HG03520 (cell line): Measurements from ENCODE around the gene PGLYRP2.

Experiments
- ATAC-seq: cut with Tn5 transposase; IDR thresholded peaks from one replicate; pipeline ENCODE4 v1.9.1; 2021; ENCODE audit warnings: mild to moderate bottlenecking, moderate library complexity; ENCODE audit not compliant: unreplicated experiment

The PGLYRP2 gene

DNA sequence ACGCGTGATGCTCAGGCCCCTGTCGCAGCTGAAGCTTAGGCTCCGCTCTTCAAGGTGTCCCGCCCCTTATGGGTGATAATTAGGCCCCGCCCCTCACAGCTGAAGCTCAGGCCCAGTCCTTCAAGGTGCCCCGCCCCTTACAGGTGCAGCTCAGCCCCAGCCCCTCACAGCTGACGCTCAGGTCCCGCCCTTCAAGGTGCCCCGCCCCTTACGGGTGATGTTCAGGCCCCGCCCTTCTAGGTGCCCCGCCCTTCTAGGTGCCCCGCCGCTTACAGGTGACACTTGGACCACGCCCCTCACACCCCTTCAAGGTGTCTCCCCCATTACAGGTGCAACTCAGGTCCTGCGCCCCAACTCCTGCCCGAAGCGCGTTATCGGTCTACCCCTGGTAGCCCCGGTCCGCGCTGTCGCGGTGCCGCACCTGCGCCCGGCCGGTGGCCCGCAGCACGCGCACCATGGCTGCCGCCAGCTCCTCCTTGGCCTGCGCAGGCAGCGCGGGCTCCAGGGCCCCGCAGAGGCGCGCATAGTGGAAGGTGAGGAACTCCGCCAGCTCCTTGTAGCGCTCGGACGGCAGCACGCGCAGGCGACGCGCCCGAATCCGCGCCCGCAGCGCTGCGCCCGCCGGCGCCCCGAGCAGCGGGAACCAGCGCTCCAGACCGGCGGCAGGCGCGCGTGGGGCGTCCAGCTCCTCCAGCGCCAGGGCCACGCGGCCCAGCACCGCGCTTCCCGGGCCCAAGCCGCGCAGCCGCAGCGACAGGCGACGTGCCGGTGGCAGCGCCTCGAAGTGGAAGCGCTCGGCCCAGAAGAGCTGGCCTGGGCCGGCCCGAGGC, 22.2 kb downstream of the PGLYRP2 start:
- no peak for ATAC-seq

DNA sequence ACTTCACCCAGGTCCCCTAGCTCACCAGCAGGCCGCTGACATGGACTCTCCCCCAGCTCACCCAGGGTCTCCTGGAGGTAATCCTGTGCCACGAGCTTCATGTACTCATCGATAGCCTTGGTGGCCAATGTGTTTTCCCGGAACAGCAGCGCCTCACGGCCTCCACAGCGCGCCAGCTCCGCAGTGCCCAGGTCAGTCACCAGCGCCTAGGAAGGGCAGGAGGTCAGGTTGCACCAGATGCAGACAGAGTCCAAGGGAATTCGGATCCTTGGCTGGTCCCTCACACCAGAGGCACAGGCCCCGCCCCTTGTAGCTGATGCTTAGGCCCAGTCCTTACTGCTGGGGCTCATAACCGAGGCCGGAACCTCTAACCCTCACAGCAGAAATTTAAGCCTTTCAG, 22.9 kb downstream of the PGLYRP2 start:
- no peak for ATAC-seq

DNA sequence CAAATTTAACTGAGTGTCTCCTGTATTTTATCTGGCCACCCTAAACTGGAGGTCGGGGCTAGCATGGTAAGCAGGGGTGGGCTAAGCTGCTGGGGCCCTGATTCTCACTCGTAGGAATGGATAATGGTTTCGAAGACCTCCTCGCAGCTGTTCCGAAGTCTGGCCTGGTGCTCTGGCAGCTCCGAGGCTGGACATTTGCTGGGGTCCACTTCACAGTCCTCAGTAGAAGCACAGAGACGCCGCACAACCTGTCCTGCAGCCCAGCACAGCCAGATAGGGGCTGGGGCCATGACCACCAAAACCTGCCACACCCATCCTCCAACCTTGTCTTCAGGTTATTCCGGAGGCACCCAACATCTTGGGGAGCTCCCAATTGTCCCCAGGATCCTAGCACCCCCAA, 23.3 kb downstream of the PGLYRP2 start:
- ATAC-seq, result no peak

DNA sequence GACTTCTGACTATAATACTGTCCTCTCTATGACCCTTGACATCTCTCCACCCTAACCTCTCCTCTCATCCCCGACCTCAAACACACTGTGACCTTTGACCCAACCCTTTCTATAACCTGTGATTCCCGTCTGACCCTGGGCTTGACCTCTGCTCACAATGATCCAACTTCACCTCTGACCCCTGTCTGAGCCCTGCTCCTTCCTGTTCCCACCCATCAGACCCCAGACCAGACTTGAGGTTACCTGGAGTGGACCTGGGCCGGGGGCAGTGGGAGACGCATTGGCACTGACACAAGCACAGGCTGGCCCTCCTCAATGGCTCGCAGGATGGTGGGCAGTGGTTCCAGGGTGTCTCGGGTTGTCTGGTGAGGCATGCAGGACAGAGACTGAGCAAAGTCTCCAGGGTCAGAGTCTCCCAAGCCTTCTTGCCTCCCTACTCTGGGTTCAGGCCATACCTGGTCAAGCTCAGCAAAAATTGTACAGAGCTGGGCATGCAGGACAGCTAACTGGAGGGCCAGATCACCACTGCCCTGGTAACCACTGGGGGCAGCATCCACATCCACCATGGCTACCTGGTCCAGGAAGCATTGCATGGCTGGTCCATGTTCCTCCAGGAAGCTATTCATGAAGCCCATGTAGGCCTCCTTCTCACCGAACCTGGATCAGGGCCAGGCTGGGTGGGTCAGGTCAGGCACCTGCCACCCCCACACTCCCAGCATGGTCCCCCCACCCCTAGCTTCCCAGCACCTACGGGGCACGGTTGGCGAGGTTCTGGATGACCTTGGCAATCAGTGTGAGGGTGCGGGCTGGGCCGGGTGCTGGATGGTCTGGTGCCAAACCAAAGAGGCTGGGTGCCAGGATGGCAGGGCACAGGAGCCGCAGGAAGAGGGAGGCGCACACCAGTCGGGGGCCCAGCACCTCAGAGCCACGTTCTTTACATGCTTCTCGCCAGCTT, 25.1 kb downstream of the PGLYRP2 start:
- ATAC-seq, result no peak

DNA sequence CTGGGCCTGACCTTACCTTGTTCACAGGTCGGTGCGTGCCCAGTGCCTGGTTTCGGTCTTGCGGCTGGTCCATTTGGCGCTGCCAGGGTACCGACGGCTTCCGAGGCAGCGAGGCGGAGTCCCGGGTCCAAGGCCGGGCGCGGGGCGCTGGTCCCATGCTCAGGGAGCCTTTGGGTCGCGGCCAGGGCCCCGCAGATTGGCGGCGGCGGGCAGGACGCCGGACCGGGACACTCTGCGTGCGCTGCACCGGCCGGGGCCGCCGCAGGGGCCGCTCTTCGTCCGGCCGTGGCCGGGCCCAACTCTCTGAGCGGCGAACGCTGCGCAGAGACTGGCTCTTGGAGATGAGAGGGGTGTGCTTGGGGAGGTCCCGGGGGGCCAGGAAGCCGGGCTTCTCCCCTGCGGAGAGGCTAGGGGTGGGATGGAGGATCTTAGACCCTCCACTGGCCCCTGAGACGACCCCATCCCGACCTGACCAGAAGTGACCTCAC, 26.2 kb downstream of the PGLYRP2 start:
- ATAC-seq, result no peak

DNA sequence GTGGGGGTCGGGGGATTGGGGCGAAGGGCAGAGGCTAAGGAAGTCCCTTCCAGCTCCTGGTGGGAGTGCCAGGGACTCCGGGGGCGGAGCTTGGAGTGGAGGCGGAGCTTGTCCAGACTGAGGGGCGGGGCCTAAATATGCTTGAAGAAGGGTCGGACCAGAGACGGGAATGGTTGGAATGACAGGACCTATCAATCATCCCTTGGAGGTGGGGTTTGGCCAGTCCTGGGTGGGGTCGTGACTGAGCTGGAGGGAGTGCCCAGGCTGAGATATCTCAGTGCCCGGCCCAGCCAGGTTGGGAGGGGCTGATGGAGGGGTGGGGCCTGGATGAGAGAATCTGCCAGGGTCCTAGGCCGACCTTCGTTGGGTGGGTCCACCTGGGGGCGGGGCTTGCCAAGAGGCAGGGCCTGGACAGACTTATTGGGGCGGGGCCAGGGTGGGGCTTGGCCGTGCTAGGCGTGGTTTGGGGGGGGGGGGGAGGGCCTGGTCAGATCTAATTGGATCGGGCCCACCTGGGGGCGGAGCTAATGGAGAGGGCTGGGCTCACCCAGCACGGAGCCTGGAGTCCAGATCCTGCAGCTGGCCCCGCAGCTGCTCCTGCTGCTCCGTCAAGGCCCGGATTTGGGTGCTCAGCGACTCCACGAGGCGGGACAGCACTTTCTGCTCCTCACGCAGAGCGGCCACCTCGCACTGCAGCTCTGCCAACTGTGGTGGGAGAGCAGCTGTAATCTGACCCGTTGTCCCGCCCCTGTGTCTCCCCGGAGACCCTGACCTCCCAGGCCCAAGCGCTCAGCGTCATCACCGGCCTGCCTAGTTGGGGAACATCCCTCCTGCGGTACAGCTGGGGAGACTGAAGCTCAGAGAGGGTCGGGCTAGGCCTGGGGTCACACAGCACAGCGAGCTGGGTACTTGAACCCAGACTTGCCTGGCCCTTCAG, 26.9 kb downstream of the PGLYRP2 start:
- no peak for ATAC-seq

DNA sequence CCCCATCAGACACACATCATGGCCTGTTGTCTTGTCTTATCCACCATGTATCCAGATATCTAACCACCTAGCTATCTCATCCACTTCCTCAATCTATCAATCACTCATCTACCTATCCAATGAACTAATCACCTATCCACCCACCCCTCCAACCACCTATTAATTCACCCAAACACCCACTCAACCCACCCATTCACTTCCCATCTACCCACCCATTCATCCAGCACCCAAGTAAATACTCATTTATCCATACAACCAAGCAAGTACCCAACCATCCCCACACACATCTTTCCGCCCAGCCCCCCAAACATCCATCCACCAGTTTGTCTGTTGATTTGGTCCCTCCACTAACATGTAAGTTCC, 28.8 kb downstream of the PGLYRP2 start:
- ATAC-seq, result no peak

DNA sequence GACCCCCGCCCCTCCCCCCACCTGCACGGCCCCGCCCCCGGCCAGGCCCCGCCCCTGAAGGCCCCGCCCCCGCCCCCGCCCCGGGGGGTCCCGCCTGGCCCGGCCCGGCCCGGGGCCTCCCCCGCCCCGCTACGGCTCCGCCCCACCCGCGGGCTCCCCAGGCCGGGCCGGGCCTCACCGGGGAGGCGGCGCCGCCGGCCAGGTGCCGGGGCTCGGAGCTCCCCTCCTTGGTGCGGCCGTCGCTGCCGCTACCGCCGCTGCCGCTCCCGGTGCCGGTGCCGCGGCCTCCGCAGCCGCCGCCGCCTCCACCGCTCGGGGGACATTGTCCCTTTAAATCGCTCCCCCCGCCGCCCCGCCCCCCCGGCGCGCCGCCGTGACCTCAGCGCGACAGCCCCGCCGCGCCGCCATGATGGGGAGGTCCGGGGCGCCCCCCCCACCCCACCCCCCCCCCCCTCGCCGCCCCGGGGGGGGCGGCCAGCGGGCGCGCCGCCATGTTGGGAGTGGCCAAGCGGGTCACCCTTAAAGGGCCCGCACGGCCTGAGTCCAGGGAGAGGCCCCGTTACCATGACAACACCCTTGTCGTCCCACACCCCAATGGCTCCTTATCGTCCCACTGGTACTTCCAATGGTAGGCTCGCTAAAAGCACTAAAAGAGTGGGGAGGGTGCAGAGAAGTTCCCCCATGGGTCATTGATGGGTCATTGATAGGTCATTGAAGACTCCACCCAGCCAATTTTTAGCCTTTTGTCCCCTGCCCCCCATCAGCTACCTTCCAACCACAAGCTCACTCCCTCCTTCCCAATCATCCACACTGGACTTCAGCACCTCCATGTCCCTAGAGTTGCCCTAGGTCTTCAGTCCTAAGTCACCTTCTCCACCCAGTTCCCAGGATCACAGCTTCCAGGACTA, 29.4 kb downstream of the PGLYRP2 start, which contains the start of gene WIZ:
Gene WIZ (minus strand): TSS at position 337 of the 908 bp plus-strand sequence. CDS start 1,649 bp downstream, outside the sequence.
- no peak for ATAC-seq

DNA sequence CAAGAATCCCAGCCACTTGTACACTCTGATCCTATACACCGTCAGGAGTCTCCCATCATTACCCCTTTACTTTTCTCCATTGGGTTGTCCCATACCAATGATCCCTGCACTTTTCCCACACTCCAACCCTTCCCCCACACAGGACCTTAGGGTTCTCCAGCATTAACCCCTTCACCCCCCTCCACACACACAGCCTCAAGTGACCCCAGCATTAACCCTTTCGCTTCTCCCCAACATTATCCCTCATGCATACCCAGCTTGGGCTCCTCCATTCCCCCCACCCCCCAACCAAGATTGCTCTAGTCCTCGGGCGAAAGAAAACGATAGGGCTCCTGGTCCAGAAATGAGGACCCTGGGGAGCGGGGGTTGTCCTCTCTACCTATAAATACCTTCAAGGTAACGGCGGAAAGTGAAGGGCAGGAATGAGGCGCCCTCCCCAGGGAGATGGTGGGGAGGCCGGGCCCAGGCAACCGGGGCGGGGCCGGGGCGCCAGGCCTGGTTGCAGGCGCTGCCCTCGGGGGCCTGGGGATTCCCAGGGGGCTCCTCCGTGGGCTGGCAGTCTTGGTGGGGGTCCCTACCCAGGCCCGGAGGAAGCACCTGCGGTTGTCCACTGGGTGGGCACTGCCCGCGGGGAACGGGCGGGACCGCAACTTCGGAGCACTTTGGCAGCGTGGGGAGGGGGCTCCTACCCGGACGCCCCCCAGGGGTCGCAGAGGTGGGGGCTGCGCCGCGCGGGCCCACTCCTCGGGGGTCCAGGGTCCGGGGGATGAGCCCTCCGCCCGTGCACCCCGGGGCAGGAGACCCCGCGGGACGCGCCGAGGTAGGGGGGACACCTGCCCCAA, 30.3 kb downstream of the PGLYRP2 start:
- ATAC-seq, result no peak

DNA sequence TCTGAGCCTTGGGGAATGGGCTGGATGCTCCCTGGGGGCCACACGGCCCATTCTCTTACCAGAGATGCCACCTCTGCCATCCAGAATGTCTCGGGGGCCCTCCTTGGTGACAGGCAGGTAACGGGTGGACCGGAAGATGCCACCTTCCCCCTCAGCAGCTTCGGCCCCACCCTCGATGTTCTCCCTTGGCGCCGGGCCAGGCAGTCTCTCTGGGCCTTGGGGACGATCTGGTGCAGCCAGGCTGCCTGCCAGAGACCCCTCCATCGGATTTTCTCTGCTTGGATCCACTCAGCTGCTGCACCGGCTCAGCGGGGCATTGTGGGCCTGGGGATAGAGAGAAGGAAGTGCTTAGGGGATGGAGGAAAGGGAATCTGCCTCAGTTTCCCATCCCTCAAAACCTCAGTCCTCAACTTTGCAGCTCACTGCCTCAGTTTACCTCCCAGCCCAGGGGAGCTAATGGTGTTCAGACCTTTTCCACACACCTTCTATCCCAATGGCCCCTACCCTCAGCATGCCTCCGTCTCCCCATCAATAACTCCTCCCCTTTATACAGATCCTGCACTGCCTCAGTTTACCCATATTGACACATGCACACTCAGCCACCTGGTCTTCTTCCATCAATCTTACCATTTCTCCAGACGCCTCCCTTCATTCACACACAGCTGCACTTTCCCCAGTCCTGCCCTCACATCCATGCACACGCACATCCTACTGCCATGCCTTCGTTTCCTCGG, 31.1 kb downstream of the PGLYRP2 start:
- ATAC-seq, result no peak

DNA sequence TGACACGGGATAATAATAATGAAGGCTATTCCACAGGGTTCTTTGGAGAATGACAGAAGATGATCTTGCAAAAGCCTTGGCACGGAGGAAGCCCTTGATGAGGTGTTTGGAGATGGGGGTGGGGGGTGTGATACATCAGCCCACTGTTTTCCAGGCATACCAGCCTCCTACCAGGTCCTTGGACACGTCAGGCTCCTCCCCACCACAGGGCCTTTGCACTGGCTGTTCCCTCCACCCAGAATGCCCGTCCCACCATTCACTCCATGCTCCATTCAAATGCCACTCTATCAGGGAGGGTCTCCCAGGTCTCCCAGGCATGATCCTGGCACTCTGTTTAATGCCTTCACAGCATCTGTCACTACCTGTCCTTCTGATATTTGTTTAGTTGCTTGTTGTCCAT, 32.2 kb downstream of the PGLYRP2 start:
- ATAC-seq, result no peak

DNA sequence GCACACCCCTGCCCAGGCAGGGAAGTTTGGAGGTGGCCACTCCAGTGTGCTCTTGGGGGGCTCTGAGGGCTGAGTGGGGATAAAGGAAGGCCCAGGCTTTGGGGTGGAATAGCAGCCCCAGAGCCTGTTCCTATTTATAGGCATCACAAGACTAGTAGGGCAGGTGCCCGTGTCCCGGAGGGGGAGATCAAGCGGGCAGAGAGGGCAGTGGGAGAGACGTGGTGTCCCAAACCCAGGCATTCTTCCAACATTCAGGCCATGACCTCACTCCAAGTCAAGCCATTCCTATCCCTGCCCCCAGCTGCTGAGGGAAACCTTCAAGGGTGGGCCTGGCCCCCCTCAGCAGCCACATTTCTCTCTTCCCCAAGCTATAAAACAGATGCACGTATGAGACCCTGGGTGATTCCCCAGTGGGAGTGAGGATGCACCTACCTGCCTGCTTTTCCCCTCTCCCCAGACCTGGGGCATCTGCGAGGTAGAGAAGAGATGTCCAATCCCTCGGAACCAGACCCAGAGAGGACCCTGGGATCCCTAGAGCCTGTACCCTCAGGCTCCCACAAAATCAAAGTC, 33.4 kb downstream of the PGLYRP2 start:
- no peak for ATAC-seq

DNA sequence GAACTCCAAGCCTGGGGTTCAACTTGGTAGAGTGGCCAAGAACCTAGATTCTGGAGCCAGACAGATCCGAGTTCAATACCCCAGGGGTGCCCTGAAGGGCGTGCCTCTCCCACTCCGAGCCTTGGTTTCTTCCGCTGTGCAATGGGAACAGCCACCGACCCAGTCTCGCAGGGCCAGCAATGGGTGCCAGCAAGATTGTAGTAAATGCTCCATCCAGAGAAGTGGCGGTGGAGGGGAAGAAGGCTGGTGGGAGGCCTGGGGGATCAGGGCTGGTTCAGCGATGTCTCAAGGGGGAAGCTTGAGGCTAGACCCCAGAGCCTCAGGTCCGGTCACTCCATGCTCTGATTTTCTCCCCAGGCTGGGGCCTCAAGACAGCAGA, 34.1 kb downstream of the PGLYRP2 start:
- no peak for ATAC-seq

DNA sequence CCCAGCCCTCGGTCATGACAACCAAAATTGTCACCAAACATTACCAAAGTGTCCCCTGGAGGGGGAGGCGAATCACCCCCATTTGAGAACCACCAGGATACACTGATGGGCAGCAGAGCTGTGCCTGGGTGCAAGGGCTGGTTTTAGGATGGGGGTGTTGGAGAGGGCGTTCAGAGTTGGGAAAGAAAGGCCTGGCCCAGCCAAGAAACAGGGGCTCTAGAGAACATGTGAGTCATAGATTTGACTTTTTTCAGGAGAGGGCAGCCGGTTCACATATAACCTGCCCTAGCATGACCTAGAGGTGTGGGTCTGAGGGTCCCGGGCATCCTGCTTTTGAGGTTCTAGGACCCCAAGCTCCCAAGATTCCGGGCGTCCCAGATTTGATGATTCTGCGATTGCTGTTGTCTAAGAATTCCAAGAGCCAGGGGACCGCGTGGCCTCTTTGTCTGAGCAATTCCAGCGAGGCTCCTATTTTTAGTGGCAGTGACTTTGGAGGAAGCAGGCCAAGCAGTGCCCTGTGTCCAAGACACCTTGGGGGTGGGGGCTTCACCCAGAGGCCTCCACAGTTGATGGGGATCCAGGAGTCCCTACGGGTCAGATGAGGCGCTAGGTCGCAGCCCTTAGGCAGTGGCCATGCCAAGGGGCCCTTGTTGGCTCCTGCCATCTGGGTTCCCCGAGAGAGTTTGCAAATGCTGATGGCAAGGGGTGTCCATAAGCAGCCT, 34.6 kb downstream of the PGLYRP2 start:
- no peak for ATAC-seq

DNA sequence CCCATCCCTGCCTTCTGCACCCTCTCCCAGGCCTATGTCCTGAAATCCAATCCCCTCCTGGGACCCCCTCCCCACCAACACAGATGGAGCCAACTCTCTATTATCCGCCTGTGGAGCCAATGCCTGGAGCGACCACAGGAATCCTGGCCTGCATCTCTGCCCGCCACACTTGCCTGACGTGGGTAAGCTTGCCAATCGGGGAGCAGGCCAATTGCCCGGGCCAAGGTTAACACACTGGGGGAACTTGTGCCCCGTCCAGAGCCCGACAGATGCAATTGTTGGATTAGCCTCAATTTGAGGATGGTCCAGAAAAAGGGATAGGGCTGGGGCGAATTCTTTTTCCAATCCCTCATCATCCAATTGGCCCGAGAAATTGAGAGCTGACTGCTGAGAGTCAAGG, 35.5 kb downstream of the PGLYRP2 start:
- ATAC-seq, result no peak

DNA sequence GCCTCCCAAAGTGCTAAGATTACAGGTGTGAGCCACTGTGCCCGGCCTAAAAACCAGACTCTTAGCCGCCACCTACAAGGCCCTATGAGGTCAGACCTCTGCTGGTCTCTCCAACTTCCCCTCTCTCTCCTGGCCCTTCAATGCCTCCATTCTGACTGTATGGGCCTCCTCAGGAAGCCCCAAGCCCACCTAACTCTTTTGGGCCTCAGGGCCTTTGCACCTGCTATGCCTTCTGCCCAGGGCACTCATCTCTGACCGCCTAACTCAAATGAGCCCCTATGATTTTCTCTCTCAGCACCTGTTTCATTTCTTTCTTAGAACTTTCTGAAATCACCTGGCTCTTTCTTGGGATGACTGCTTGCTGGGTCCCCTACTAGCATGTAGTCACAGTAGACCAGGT, 36.0 kb downstream of the PGLYRP2 start:
- ATAC-seq, result no peak
